Trophoblast cell (in vitro differentiated cells and primary cell): Measurements from ENCODE around the gene M1AP.

Experiments used
- DNase-seq, 2 donors: peaks; one replicate each; pipeline ENCODE4 v3.0.0-alpha.2; 2016
- H2AFZ ChIP-seq: 2 replicates; pipeline ENCODE4 v1.6.1; 2013; ENCODE audit warnings: low read length, moderate library complexity, mild to moderate bottlenecking; ENCODE audit not compliant: insufficient read depth, poor library complexity
- H2AK5ac ChIP-seq: 2 replicates; pipeline ENCODE4 v1.6.1; 2013; ENCODE audit warnings: mild to moderate bottlenecking, low read length
- H2BK120ac ChIP-seq: 2 replicates; pipeline ENCODE4 v1.6.1; 2013; ENCODE audit warnings: low read length, mild to moderate bottlenecking, moderate library complexity; ENCODE audit not compliant: insufficient read depth, poor library complexity
- H2BK12ac ChIP-seq: 2 replicates; pipeline ENCODE4 v1.6.1; 2013; ENCODE audit warnings: mild to moderate bottlenecking, low read length, moderate library complexity
- H2BK5ac ChIP-seq: 2 replicates; pipeline ENCODE4 v1.6.1; 2013; ENCODE audit warnings: low read length, low read depth, moderate library complexity, mild to moderate bottlenecking; ENCODE audit not compliant: poor library complexity
- H3K14ac ChIP-seq: 2 replicates; pipeline ENCODE4 v1.6.1; 2013; ENCODE audit warnings: mild to moderate bottlenecking, low read length
- H3K18ac ChIP-seq: 2 replicates; pipeline ENCODE4 v1.6.1; 2013; ENCODE audit warnings: mild to moderate bottlenecking, low read length
- H3K23ac ChIP-seq: 2 replicates; pipeline ENCODE4 v1.6.1; 2013; ENCODE audit warnings: low read length
- H3K27ac ChIP-seq: 2 replicates; pipeline ENCODE4 v1.5.1; 2013; ENCODE audit warnings: low read depth, mild to moderate bottlenecking, inconsistent platforms, low read length, moderate library complexity
- H3K27me3 ChIP-seq: 2 replicates; pipeline ENCODE4 v1.6.1; 2013; ENCODE audit warnings: inconsistent platforms, mild to moderate bottlenecking, low read length, moderate library complexity; ENCODE audit not compliant: insufficient read depth
- H3K36me3 ChIP-seq, 2 experiments: 1 replicate in 1 of 2; 2 replicates in 1 of 2; pipeline ENCODE4 v1.6.1; 2013; ENCODE audit warnings: low read length in 2 of 2, mild to moderate bottlenecking in 2 of 2, moderate library complexity in 1 of 2; ENCODE audit not compliant: insufficient read depth in 2 of 2, control insufficient read depth in 1 of 2
- H3K4ac ChIP-seq: 2 replicates; pipeline ENCODE4 v1.6.1; 2013; ENCODE audit warnings: low read depth, mild to moderate bottlenecking, low read length, moderate library complexity
- H3K4me1 ChIP-seq, 2 experiments: 1 replicate in 1 of 2; 2 replicates in 1 of 2; pipeline ENCODE4 v1.6.1; 2013; ENCODE audit warnings: low read length in 2 of 2, mild to moderate bottlenecking in 2 of 2, moderate library complexity in 1 of 2; ENCODE audit not compliant: insufficient read depth in 2 of 2, control insufficient read depth in 1 of 2
- H3K4me2 ChIP-seq: 2 replicates; pipeline ENCODE4 v1.6.1; 2013; ENCODE audit warnings: inconsistent platforms, mild to moderate bottlenecking, low read length, moderate library complexity
- H3K4me3 ChIP-seq: 2 replicates; pipeline ENCODE4 v1.5.1; 2013; ENCODE audit warnings: mild to moderate bottlenecking, low read depth, low read length, inconsistent platforms
- H3K79me1 ChIP-seq: one replicate; pipeline ENCODE4 v1.6.1; 2013; ENCODE audit warnings: low read length
- H3K79me2 ChIP-seq: 2 replicates; pipeline ENCODE4 v1.6.1; 2013; ENCODE audit warnings: low read length, mild to moderate bottlenecking; ENCODE audit not compliant: control insufficient read depth, insufficient read depth, poor library complexity
- H3K9ac ChIP-seq: 2 replicates; pipeline ENCODE4 v1.6.1; 2013; ENCODE audit warnings: mild to moderate bottlenecking, low read length
- H3K9me3 ChIP-seq: 2 replicates; pipeline ENCODE4 v1.6.1; 2013; ENCODE audit warnings: low read depth, mild to moderate bottlenecking, control low read depth, inconsistent platforms, low read length; ENCODE audit not compliant: insufficient read depth
- H4K12ac ChIP-seq: 2 replicates; pipeline ENCODE4 v1.6.1; 2013; ENCODE audit warnings: low read depth, mild to moderate bottlenecking, low read length, moderate library complexity
- H4K8ac ChIP-seq: 2 replicates; pipeline ENCODE4 v1.6.1; 2013; ENCODE audit warnings: low read depth, mild to moderate bottlenecking, low read length, moderate library complexity
- H4K91ac ChIP-seq: one replicate; pipeline ENCODE4 v1.6.1; 2013; ENCODE audit warnings: low read depth, mild to moderate bottlenecking, low read length, moderate library complexity
- WGBS: extraction: QIAGEN DNeasy Blood & Tissue Kit; methylation state at CpG from one replicate; pipeline ENCODE4 v1.1.7; 2013; ENCODE audit warnings: missing lambda C conversion rate; ENCODE audit not compliant: insufficient read length, insufficient coverage; ENCODE audit errors: extremely low coverage; 5-methylcytosine and 5-hydroxymethylcytosine counted together

M1AP gene

DNA sequence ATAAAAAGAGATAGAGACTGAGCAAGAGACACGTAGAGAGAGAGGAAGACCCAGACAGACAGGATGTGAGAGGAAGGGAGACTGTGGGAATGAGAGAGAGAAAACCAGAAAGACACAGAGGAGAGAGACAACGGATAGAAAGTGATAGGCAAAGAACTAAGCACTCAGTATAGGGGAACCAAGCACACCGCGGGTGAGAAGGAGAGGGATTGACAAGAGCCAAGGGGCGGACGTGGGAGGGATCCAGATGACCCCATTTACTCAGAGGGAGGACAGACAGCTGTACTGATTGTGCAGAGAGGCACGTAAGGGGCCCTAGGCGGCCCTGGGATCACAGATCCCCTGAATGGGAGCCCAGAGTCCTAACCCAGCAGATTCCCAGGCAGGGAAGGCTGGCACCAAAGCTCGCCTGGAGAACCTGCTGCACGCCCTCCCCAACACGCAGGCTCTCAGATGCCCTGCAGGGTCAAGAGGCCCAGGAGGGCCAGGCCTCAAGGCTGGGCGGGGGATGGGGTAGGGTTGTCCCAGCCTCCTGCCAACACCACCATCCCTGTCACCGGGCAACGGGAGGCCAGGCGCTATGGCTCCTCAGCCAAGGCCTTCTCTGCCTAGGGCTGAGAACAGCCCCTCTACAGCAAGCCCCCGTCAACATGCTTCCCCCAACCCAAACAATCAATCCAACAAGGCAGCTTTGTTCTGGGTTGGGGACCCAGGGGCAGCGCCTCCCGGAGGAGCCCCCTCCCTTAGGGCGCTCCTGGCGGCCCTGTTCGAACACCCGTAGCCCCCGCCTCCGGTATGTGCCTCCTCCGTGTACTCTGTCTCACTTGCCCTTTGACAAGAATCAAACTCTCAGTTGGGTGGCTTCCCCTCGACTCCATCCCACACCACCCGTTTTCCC lies 95.0 kb downstream of the M1AP start:
- H4K12ac ChIP-seq: no peak overlapping the region
- H3K27ac ChIP-seq: no peak overlapping the region
- DNase-seq: no peak
- H3K36me3 ChIP-seq: no peaks in the 10 kb centered on the region
- no peak overlapping the region for H4K91ac ChIP-seq
- peaks cover 13 to 24% of the 10 kb centered on the region in 2 experiments for H3K4me1 ChIP-seq
- H3K4ac ChIP-seq: no peak overlapping the region
- peaks cover 12% of the 10 kb centered on the region for H3K9me3 ChIP-seq
- H3K9ac ChIP-seq: peak overlapping the region; percentile 29
- peaks cover 40% of the 10 kb centered on the region for H3K27me3 ChIP-seq
- no CpG with 5 or more reads among the region's 27 CpGs for WGBS
- H4K8ac ChIP-seq: peak overlapping the region; percentile 18
- no peak overlapping the region for H3K14ac ChIP-seq
- H2BK5ac ChIP-seq: no peak overlapping the region
- H3K4me3 ChIP-seq: no peak overlapping the region
- no peak overlapping the region for H2AK5ac ChIP-seq
- H3K79me1 ChIP-seq: peaks cover 7% of the 10 kb centered on the region
- peak overlapping the region; percentile 82 for H3K4me2 ChIP-seq
- H2BK12ac ChIP-seq: peak overlapping the region; percentile 13
- no peak overlapping the region for H2BK120ac ChIP-seq
- H3K18ac ChIP-seq: no peak overlapping the region
- no peaks in the 10 kb centered on the region for H3K79me2 ChIP-seq
- no peak overlapping the region for H3K23ac ChIP-seq
- peak overlapping the region; percentile 17 for H2AFZ ChIP-seq

DNA sequence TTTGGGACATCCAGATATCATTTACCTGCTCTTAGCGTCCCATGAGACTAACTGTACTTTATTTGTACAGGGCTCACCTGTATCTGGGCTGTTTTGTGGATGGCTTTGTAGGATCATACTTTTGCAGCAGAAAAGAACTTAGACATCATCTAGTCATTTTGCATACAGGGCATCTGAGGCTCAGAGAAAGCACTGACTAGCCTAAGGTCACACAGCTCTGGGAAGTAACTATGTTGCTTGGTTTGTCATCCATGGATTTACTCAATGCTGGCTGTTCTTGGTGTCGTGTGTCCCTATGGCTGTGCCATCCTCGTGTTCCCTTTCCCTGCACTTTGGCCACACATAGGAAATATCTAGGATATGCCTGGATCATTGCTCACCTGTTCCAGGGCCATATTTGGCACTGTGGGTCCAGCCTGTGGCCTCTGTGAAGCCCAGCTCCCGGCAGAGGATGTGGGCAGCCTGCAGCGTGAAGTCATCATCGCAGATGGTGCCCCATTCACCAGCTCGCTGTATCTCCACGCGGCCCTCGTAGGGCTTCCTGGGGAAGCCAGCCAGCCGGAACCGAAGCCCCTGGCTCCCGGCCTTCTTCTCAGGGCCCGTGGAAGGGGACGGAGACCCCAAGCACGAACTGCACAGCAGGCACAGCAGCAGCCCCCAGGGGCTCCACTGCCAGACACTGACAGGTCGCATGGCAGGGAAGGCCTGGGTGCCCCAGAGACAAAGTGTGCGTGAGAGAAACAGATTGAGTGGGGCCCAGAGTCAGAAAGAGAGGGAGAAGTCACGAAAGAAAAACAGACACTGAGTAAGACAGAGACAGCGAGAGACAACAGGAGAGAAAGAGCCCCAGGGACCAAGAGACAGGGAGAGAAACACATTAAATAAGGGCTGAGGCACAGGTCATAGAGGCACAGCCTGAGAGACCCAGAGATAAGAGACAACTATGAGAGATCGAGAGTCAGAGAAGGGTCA lies 95.9 kb downstream of the M1AP start:
- H3K9me3 ChIP-seq: peaks cover 12% of the 10 kb centered on the region
- H4K91ac ChIP-seq: no peak overlapping the region
- no peaks in the 10 kb centered on the region for H3K36me3 ChIP-seq
- no peak overlapping the region for H3K4me3 ChIP-seq
- no peak overlapping the region for H3K18ac ChIP-seq
- H3K27ac ChIP-seq: no peak overlapping the region
- no peak overlapping the region for H3K14ac ChIP-seq
- H3K23ac ChIP-seq: no peak overlapping the region
- H3K79me2 ChIP-seq: no peaks in the 10 kb centered on the region
- H4K12ac ChIP-seq: no peak overlapping the region
- no peak overlapping the region for H2AFZ ChIP-seq
- H3K4me1 ChIP-seq: peaks cover 13 to 24% of the 10 kb centered on the region in 2 experiments
- no peak overlapping the region for H2BK5ac ChIP-seq
- peaks cover 43% of the 10 kb centered on the region for H3K27me3 ChIP-seq
- H3K4ac ChIP-seq: no peak overlapping the region
- DNase-seq: no peak
- H3K4me2 ChIP-seq: no peak overlapping the region
- no peak overlapping the region for H2AK5ac ChIP-seq
- H2BK120ac ChIP-seq: no peak overlapping the region
- H2BK12ac ChIP-seq: no peak overlapping the region
- no CpG with 5 or more reads among the region's 21 CpGs for WGBS
- peaks cover 7% of the 10 kb centered on the region for H3K79me1 ChIP-seq
- H4K8ac ChIP-seq: no peak overlapping the region
- no peak overlapping the region for H3K9ac ChIP-seq

GRCh38 chr2:74551530-74551929 lies 96.6 kb downstream of the M1AP start:
- Histone ChIP-seq H3K36me3 (no peaks in the 10 kb centered on the region), H3K18ac (no peak overlapping the region), H3K14ac (no peak overlapping the region), H3K79me2 (no peaks in the 10 kb centered on the region), H4K8ac (no peak overlapping the region), H3K27me3 (peaks cover 43% of the 10 kb centered on the region), H2AFZ (no peak overlapping the region), H3K4me2 (no peak overlapping the region), H3K9me3 (peaks cover 9% of the 10 kb centered on the region), H2BK12ac (no peak overlapping the region), H2AK5ac (no peak overlapping the region), H2BK5ac (no peak overlapping the region), H3K4me1 (peaks cover 13 to 24% of the 10 kb centered on the region in 2 experiments), H3K4me3 (no peak overlapping the region), H3K23ac (no peak overlapping the region), H4K91ac (no peak overlapping the region), H2BK120ac (no peak overlapping the region), H3K9ac (no peak overlapping the region), H3K79me1 (peaks cover 7% of the 10 kb centered on the region), H3K4ac (no peak overlapping the region), H4K12ac (no peak overlapping the region), H3K27ac (no peak overlapping the region)
- no peak for DNase-seq

GRCh38 chr2:74550231-74550630 lies 97.9 kb downstream of the M1AP start:
- no peak overlapping the region for H3K18ac ChIP-seq

More at GRCh38 chr2:74550231-74550630, 97.9 kb downstream of the M1AP start:
- Histone ChIP-seq H3K4ac (no peak overlapping the region), H3K4me2 (no peak overlapping the region), H3K4me3 (no peak overlapping the region), H2BK5ac (no peak overlapping the region), H3K23ac (no peak overlapping the region), H3K79me2 (no peaks in the 10 kb centered on the region), H3K9me3 (peaks cover 8% of the 10 kb centered on the region), H2BK120ac (no peak overlapping the region), H4K12ac (no peak overlapping the region), H3K27me3 (peaks cover 37% of the 10 kb centered on the region), H4K91ac (no peak overlapping the region), H3K27ac (no peak overlapping the region), H3K36me3 (no peaks in the 10 kb centered on the region), H2BK12ac (no peak overlapping the region), H3K14ac (no peak overlapping the region), H4K8ac (no peak overlapping the region), H3K4me1 (peaks cover 12 to 21% of the 10 kb centered on the region in 2 experiments), H2AFZ (no peak overlapping the region), H3K79me1 (peaks cover 7% of the 10 kb centered on the region), H3K9ac (no peak overlapping the region), H2AK5ac (no peak overlapping the region)
- DNase-seq: no peak
- WGBS: no CpG with 5 or more reads among the region's 7 CpGs
